A673 (cell line): ENCODE results near the gene STX18. TPM values are rescaled to one million over a fixed set of nuclear protein-coding genes. Genes with fewer than 3 reads are reported as not detected.

Experiments
- BruUV-seq: library from RNA; stranded (reverse); fragments of 400-500 nt; replicated peaks from 2 replicates; lab custom pipeline; 2021; lab: Mats Ljungman, UMichigan
- CTCF ChIA-PET: fragments of 300-600 bp; sonication (Branson Sonifier 250); formaldehyde crosslinking; loops from one replicate; lab custom pipeline; 2022; ENCODE audit warnings: antibody characterized with exemption; lab: Charles Lee
- POLR2A ChIA-PET: fragments of 300-600 bp; sonication (Branson Sonifier 250); formaldehyde crosslinking; loops from one replicate; lab custom pipeline; 2022; ENCODE audit warnings: antibody characterized with exemption; ENCODE audit not compliant: low non-redundant PET; lab: Charles Lee
- DNase-seq: peaks from one replicate; pipeline ENCODE4 v3.0.0-alpha.2; 2015; ENCODE audit warnings: low spot score
- H3K27ac ChIP-seq: fragments of 200-600 bp; sonication (generic); 2 replicates; pipeline ENCODE4 v1.5.1; 2016; ENCODE audit warnings: mixed run types, low read depth, mild to moderate bottlenecking, mixed read lengths, antibody characterized with exemption, low read length; ENCODE audit not compliant: poor library complexity, severe bottlenecking
- H3K27me3 ChIP-seq: fragments of 200-600 bp; sonication (generic); replicated peaks from 2 replicates; pipeline ENCODE4 v1.6.1; 2017; ENCODE audit warnings: mixed run types, low read depth, mild to moderate bottlenecking, mixed read lengths, antibody characterized with exemption, low read length; ENCODE audit not compliant: insufficient read depth, poor library complexity
- H3K36me3 ChIP-seq: fragments of 200-600 bp; sonication (generic); 2 replicates; pipeline ENCODE4 v1.6.1; 2016; ENCODE audit warnings: mixed run types, mild to moderate bottlenecking, mixed read lengths, antibody characterized with exemption, low read length; ENCODE audit not compliant: insufficient read depth, poor library complexity, severe bottlenecking
- H3K4me1 ChIP-seq: fragments of 200-600 bp; sonication (generic); 2 replicates; pipeline ENCODE4 v1.6.1; 2017; ENCODE audit warnings: mixed run types, mild to moderate bottlenecking, mixed read lengths, antibody characterized with exemption, low read length; ENCODE audit not compliant: insufficient read depth, poor library complexity, severe bottlenecking
- H3K4me3 ChIP-seq: fragments of 200-600 bp; sonication (generic); 2 replicates; pipeline ENCODE4 v1.5.1; 2016; ENCODE audit warnings: low read depth, mixed run types, mild to moderate bottlenecking, mixed read lengths, low read length; ENCODE audit not compliant: poor library complexity, severe bottlenecking
- H3K9me3 ChIP-seq: fragments of 200-600 bp; sonication (generic); 2 replicates; pipeline ENCODE4 v1.6.1; 2016; ENCODE audit warnings: mixed run types, low read depth, mild to moderate bottlenecking, mixed read lengths, antibody characterized with exemption, low read length; ENCODE audit not compliant: poor library complexity, severe bottlenecking
- CTCF ChIP-seq: fragments of 300-800, 200-600 bp; sonication (generic); conservative IDR thresholded peaks from 2 replicates; pipeline ENCODE4 v1.5.1; 2017; ENCODE audit warnings: low read depth, mild to moderate bottlenecking, antibody characterized with exemption, low read length, moderate library complexity, mixed read lengths
- EZH2 ChIP-seq: fragments of 200-600 bp; sonication (generic); IDR thresholded peaks from 2 replicates; pipeline ENCODE4 v1.6.1; 2017; ENCODE audit warnings: borderline replicate concordance, low read depth, mild to moderate bottlenecking, mixed read lengths, antibody characterized with exemption, low read length; ENCODE audit not compliant: poor library complexity, severe bottlenecking
- intact Hi-C: fragments of 100-400 bp; cut with micrococcal nuclease; formaldehyde crosslinking; loops from one replicate; pipeline ENCODE4 v1.10.0; 2022; ENCODE audit not compliant: unreplicated experiment
- total RNA-seq: library from RNA; stranded (reverse); gene quantifications from 2 replicates; pipeline ENCODE4 v1.2.3, GENCODE V29; 2021

STX18 gene
- total RNA-seq, 1 experiment from 2014 or later, result 34.3 TPM

DNA sequence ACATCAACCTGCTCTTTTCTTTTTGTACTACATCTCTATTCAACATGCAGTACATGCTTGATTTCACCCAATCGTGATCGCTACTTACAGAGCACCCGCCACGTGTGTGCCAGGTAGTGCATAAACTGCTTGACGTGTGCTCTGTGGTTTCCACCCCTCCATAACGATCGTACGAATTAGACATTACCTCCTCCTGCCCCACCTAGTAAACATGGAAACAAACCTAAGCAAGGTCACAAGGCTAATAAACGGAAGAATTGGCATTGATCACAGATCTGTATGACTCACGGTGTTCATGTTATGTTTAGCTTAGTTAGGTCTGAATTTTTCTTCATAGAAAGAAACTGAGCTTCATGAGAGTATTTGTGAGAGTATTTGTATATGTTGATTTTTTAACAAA is 64.1 kb downstream of the STX18 start:
- BruUV-seq, result no TSS peak
- no peak for DNase-seq
- Histone ChIP-seq H3K9me3 (no peaks in the 10 kb centered on the region), H3K36me3 (no peaks in the 10 kb centered on the region), H3K4me1 (peaks cover 21% of the 10 kb centered on the region), H3K4me3 (no peak overlapping the region), H3K27me3 (no peaks in the 10 kb centered on the region), H3K27ac (no peak overlapping the region)
- CTCF ChIA-PET, result no interaction called here
- POLR2A ChIA-PET, result no interaction called here
- TF ChIP-seq CTCF (no peak), EZH2 (no peak)
- intact Hi-C loops, result no loop called here

- ChIA-PET CTCF (no interaction called here), POLR2A (no interaction called here)
- no peak for DNase-seq
- no peak overlapping the region for H3K27ac ChIP-seq
- peaks cover 21% of the 10 kb centered on the region for H3K4me1 ChIP-seq
- no peaks in the 10 kb centered on the region for H3K27me3 ChIP-seq
- TF ChIP-seq CTCF (no peak), EZH2 (no peak)
- no TSS peak for BruUV-seq
- no peak overlapping the region for H3K4me3 ChIP-seq
- no peaks in the 10 kb centered on the region for H3K9me3 ChIP-seq
- intact Hi-C loops, result no loop called here
- no peaks in the 10 kb centered on the region for H3K36me3 ChIP-seq
These were observed 64.5 kb downstream of the STX18 start for GRCh38 chr4:4477391-4477790.

- BruUV-seq, result no TSS peak
- no peak overlapping the region for H3K4me3 ChIP-seq
- TF ChIP-seq CTCF (no peak), EZH2 (no peak)
- H3K27me3 ChIP-seq, result no peaks in the 10 kb centered on the region
- peaks cover under 1% of the 10 kb centered on the region for H3K36me3 ChIP-seq
- no peak for DNase-seq
- CTCF ChIA-PET, result no interaction called here
- H3K9me3 ChIP-seq, result no peaks in the 10 kb centered on the region
- intact Hi-C loops, result no loop called here
- peak overlapping the region; percentile 35 for H3K27ac ChIP-seq
- H3K4me1 ChIP-seq, result peaks cover 8% of the 10 kb centered on the region
- POLR2A ChIA-PET, result no interaction called here
These were observed 67.4 kb downstream of the STX18 start for GRCh38 chr4:4474476-4474875.
